ENCODE measurements around the gene CAMK2D. TPM values are rescaled to one million over a fixed set of nuclear protein-coding genes. Genes with fewer than 3 reads are reported as not detected.

The CAMK2D gene
- total and polyA plus RNA-seq, 2 donors from 2014 or later, result 9.1 to 34.7 TPM

DNA sequence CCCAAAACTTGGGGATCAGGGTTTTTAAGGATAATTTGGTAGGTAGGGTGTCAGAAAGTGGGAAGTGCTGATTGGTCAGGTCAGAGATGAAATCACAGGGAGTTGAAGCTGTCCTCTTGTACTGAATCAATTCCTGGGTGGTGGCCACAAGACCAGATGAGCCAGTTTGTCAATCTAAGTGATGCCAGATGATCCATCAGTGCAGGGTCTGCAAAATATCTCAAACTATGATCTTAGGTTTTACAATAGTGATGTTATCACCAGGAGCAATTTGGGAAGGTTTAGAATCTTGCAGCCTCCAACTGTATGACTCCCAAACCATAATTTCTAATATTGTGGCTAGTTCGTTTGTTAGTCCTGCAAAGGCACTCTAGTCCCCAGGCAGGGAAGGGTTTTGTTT is 43.3 kb downstream of the CAMK2D start:
- Histone ChIP-seq H3K4me1 (ENCODE audit: control insufficient read depth in 2 of 3, insufficient read depth in 2 of 3, low read depth in 1 of 3, low read length in 3 of 3) (no peaks in the 10 kb centered on the region), H3K9ac (ENCODE audit: low read length in 3 of 3) (no peak overlapping the region), H3K4me3 (ENCODE audit: low read length in 3 of 3) (no peak overlapping the region), H3K36me3 (ENCODE audit: control insufficient read depth in 2 of 3, insufficient read depth in 3 of 3, low read length in 3 of 3) (no peaks in the 10 kb centered on the region), H3K27me3 (ENCODE audit: control insufficient read depth, insufficient read depth, low read length) (no peaks in the 10 kb centered on the region), H3K27ac (ENCODE audit: low read depth in 2 of 2, low read length in 2 of 2) (no peak overlapping the region), H3K9me3 (ENCODE audit: control insufficient read depth in 2 of 3, insufficient read depth in 1 of 3, low read length in 3 of 3) (no peaks in the 10 kb centered on the region)
- intact Hi-C loops (cut with DNase I), result no loop called here
- DNase-seq, result no peak
- FAIRE-seq, result no peak
- TF ChIP-seq, protein P1, sequence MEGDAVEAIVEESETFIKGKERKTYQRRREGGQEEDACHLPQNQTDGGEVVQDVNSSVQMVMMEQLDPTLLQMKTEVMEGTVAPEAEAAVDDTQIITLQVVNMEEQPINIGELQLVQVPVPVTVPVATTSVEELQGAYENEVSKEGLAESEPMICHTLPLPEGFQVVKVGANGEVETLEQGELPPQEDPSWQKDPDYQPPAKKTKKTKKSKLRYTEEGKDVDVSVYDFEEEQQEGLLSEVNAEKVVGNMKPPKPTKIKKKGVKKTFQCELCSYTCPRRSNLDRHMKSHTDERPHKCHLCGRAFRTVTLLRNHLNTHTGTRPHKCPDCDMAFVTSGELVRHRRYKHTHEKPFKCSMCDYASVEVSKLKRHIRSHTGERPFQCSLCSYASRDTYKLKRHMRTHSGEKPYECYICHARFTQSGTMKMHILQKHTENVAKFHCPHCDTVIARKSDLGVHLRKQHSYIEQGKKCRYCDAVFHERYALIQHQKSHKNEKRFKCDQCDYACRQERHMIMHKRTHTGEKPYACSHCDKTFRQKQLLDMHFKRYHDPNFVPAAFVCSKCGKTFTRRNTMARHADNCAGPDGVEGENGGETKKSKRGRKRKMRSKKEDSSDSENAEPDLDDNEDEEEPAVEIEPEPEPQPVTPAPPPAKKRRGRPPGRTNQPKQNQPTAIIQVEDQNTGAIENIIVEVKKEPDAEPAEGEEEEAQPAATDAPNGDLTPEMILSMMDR (IDR thresholded peaks at IDR 0.05; ENCODE audit: borderline replicate concordance, extremely low read depth, insufficient read depth), result no peak

DNA sequence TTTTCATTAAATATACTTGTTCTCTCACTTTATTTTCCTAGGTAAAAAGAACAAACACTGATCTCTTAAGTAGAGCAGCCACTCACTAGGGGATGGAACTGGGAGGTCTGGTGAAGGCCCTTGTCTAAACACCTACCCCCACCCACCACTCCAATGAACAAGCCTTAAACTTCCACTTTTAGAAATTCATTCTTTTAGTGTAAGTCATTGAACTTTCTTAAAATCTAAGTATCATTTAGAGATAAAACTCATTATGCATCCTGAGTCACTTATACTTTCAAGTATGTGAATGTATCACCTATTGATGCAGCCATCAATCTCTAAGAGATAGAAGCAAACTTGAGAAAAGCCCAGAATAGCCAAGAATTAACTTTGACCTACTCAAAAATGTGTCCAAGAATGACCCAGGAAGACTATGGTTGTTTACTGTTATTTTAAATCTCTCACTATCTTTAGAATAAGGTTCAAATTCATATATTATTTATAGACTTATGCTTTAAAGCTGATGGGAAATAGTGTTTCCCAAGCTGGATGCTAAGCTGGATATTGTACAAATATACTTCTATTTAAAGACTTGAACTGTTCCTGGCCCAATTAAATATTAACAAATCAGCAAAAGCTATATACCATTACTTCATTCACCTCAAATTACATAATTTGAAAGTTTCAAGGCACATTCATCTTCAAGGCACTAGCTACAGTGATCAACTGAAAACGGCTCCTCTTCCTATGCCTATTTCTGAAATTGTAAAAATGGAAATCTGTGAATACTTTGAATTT is 49.5 kb downstream of the CAMK2D start:
- H3K27me3 ChIP-seq (ENCODE audit: control insufficient read depth, insufficient read depth, low read length), result no peaks in the 10 kb centered on the region
- DNase-seq, result no peak
- no peak overlapping the region for H3K27ac ChIP-seq (ENCODE audit: low read depth in 2 of 2, low read length in 2 of 2)
- no peak overlapping the region for H3K9ac ChIP-seq (ENCODE audit: low read length in 3 of 3)
- intact Hi-C loops (cut with DNase I), result no loop called here
- no peaks in the 10 kb centered on the region for H3K36me3 ChIP-seq (ENCODE audit: control insufficient read depth in 2 of 3, insufficient read depth in 3 of 3, low read length in 3 of 3)
- no peaks in the 10 kb centered on the region for H3K9me3 ChIP-seq (ENCODE audit: control insufficient read depth in 2 of 3, insufficient read depth in 1 of 3, low read length in 3 of 3)
- no peaks in the 10 kb centered on the region for H3K4me1 ChIP-seq (ENCODE audit: control insufficient read depth in 2 of 3, insufficient read depth in 2 of 3, low read depth in 1 of 3, low read length in 3 of 3)
- TF ChIP-seq, protein P1 (IDR thresholded peaks at IDR 0.05; ENCODE audit: borderline replicate concordance, extremely low read depth, insufficient read depth), result no peak
- H3K4me3 ChIP-seq (ENCODE audit: low read length in 3 of 3), result no peak overlapping the region
- FAIRE-seq, result no peak

DNA sequence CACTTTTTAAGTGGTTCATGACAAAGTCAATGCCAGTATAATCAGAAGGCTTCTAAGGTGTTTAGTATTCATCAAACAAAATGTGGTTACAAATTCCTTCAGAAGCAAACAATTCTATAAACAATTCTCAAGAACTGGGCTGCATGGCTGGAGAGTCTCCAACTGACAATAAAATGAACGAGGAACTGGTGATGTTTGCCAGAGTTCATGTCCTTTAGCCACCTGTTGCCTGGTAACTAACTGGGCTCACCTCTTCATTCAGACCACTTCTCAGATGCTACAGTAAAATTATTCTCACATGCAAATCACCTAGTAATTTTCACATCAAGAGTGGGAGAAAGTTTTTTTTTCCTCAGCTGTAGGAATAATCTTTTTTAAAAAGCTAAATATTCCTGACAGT is 53.3 kb downstream of the CAMK2D start:
- intact Hi-C loops (cut with DNase I), result no loop called here
- H3K4me1 ChIP-seq (ENCODE audit: control insufficient read depth in 2 of 3, insufficient read depth in 2 of 3, low read depth in 1 of 3, low read length in 3 of 3), result no peaks in the 10 kb centered on the region
- FAIRE-seq, result no peak
- no peaks in the 10 kb centered on the region for H3K27me3 ChIP-seq (ENCODE audit: control insufficient read depth, insufficient read depth, low read length)
- no peak overlapping the region for H3K27ac ChIP-seq (ENCODE audit: low read depth in 2 of 2, low read length in 2 of 2)
- TF ChIP-seq, protein P1 (IDR thresholded peaks at IDR 0.05; ENCODE audit: borderline replicate concordance, extremely low read depth, insufficient read depth), result no peak
- DNase-seq, result no peak
- H3K4me3 ChIP-seq (ENCODE audit: low read length in 3 of 3), result no peak overlapping the region
- H3K36me3 ChIP-seq (ENCODE audit: control insufficient read depth in 2 of 3, insufficient read depth in 3 of 3, low read length in 3 of 3), result no peaks in the 10 kb centered on the region
- H3K9me3 ChIP-seq (ENCODE audit: control insufficient read depth in 2 of 3, insufficient read depth in 1 of 3, low read length in 3 of 3), result no peaks in the 10 kb centered on the region
- H3K9ac ChIP-seq (ENCODE audit: low read length in 3 of 3), result no peak overlapping the region
